SK-N-SH treated with all-trans-retinoic acid at 6 μM for 48 hours (cell line): ENCODE data around the gene CAPN8.

Experiments used
- ATAC-seq: fragments of 200-7000 bp; cut with Tn5 transposase; 3 replicates; pipeline ENCODE4 v1.9.1; 2020; ENCODE audit warnings: mild to moderate bottlenecking, moderate library complexity
- ARNTL ChIP-seq: fragments of 450-650 bp; formaldehyde crosslinking; IDR thresholded peaks from 2 replicates; pipeline ENCODE4 v1.5.0; 2020; ENCODE audit warnings: low read depth, mild to moderate bottlenecking, moderate library complexity, borderline replicate concordance
- BACH2 ChIP-seq: fragments of 250-450 bp; sonication (Bioruptor Pico); IDR thresholded peaks from 2 replicates; pipeline ENCODE4 v1.9.0; 2021; ENCODE audit warnings: mild to moderate bottlenecking, borderline replicate concordance
- CREB5 ChIP-seq: fragments of 250-450 bp; sonication (Bioruptor Pico); IDR thresholded peaks from 2 replicates; pipeline ENCODE4 v1.5.1; 2020; ENCODE audit warnings: low read depth, mild to moderate bottlenecking, moderate library complexity
- CSDC2 ChIP-seq: fragments of 250-450 bp; sonication (Bioruptor Pico); IDR thresholded peaks from 2 replicates; pipeline ENCODE4 v1.5.0; 2020; ENCODE audit warnings: mild to moderate bottlenecking, moderate library complexity
- CSRNP3 ChIP-seq: fragments of 250-450 bp; sonication (Bioruptor Pico); IDR thresholded peaks from 2 replicates; pipeline ENCODE4 v1.5.1; 2021; ENCODE audit warnings: mild to moderate bottlenecking, moderate library complexity
- ESRRG ChIP-seq: fragments of 250-450 bp; sonication (Bioruptor Pico); IDR thresholded peaks from 2 replicates; pipeline ENCODE4 v1.6.1; 2021; ENCODE audit warnings: mild to moderate bottlenecking
- GLIS3 ChIP-seq: fragments of 250-450 bp; sonication (Bioruptor Pico); IDR thresholded peaks from 2 replicates; pipeline ENCODE4 v1.5.0; 2020; ENCODE audit warnings: mild to moderate bottlenecking, moderate library complexity
- OSR1 ChIP-seq: fragments of 250-450 bp; sonication (Bioruptor Pico); IDR thresholded peaks from 2 replicates; pipeline ENCODE4 v1.8.0; 2022; ENCODE audit warnings: moderate library complexity, mild to moderate bottlenecking, inconsistent platforms
- PATZ1 ChIP-seq: fragments of 250-450 bp; sonication (Bioruptor Pico); IDR thresholded peaks from 2 replicates; pipeline ENCODE4 v1.8.0; 2020; ENCODE audit warnings: mild to moderate bottlenecking, moderate library complexity, borderline replicate concordance
- PPARA ChIP-seq: fragments of 250-450 bp; sonication (Bioruptor Pico); IDR thresholded peaks from 2 replicates; pipeline ENCODE4 v1.5.0; 2020; ENCODE audit warnings: mild to moderate bottlenecking, borderline replicate concordance
- RARB ChIP-seq: fragments of 250-450 bp; sonication (Bioruptor Pico); IDR thresholded peaks from 2 replicates; pipeline ENCODE4 v1.8.0; 2021; ENCODE audit warnings: mild to moderate bottlenecking, moderate library complexity
- SNAI2 ChIP-seq: fragments of 250-450 bp; sonication (Bioruptor Pico); IDR thresholded peaks from 2 replicates; pipeline ENCODE4 v1.5.0; 2020; ENCODE audit warnings: mild to moderate bottlenecking, moderate library complexity
- TCF4 ChIP-seq: fragments of 250-450 bp; sonication (Bioruptor Pico); IDR thresholded peaks from 2 replicates; pipeline ENCODE4 v1.8.0; 2021; ENCODE audit warnings: mild to moderate bottlenecking, moderate library complexity, borderline replicate concordance
- TOX ChIP-seq: fragments of 250-450 bp; sonication (Bioruptor Pico); IDR thresholded peaks from 2 replicates; pipeline ENCODE4 v1.8.0; 2021; ENCODE audit warnings: mild to moderate bottlenecking, moderate library complexity, borderline replicate concordance
- TSHZ2 ChIP-seq: fragments of 250-450 bp; sonication (Bioruptor Pico); IDR thresholded peaks from 2 replicates; pipeline ENCODE4 v1.5.0; 2020; ENCODE audit warnings: mild to moderate bottlenecking, moderate library complexity
- ZC3H10 ChIP-seq: fragments of 250-450 bp; sonication (Bioruptor Pico); IDR thresholded peaks from 2 replicates; pipeline ENCODE4 v1.5.1; 2021; ENCODE audit warnings: mild to moderate bottlenecking, moderate library complexity
- ZFP30 ChIP-seq: fragments of 450-650 bp; formaldehyde crosslinking; IDR thresholded peaks from 2 replicates; pipeline ENCODE4 v1.5.0; 2022; ENCODE audit warnings: mild to moderate bottlenecking, moderate library complexity
- ZNF565 ChIP-seq: fragments of 450-650 bp; formaldehyde crosslinking; conservative IDR thresholded peaks from 2 replicates; pipeline ENCODE4 v1.5.0; 2020; ENCODE audit warnings: low read depth, mild to moderate bottlenecking, moderate library complexity
- ZNF70 ChIP-seq: fragments of 450-650 bp; formaldehyde crosslinking; IDR thresholded peaks from 2 replicates; pipeline ENCODE4 v1.5.0; 2020; ENCODE audit warnings: mild to moderate bottlenecking, moderate library complexity
- ZNF8 ChIP-seq: fragments of 450-650 bp; formaldehyde crosslinking; IDR thresholded peaks from 2 replicates; pipeline ENCODE4 v1.5.0; 2020; ENCODE audit warnings: mild to moderate bottlenecking, moderate library complexity

Gene CAPN8

GRCh38 chr1:223496883-223497282 is 168.6 kb downstream of the CAPN8 start (continued):
- TF ChIP-seq RARB (CRISPR knock-in tag) (no peak), CSDC2 (CRISPR knock-in tag) (no peak)

- ATAC-seq, result no peak
- TF ChIP-seq ZFP30, result no peak
- no peak for TF ChIP-seq ZC3H10 (CRISPR knock-in tag)
- no peak for TF ChIP-seq OSR1
- TF ChIP-seq TOX (CRISPR knock-in tag), result no peak
- no peak for TF ChIP-seq SNAI2
- no peak for TF ChIP-seq RARB (CRISPR knock-in tag)
- no peak for TF ChIP-seq ZNF8 (CRISPR knock-in tag)
- TF ChIP-seq PPARA (CRISPR knock-in tag), result no peak
- TF ChIP-seq CSDC2 (CRISPR knock-in tag), result no peak
- TF ChIP-seq ZNF70, result no peak
- no peak for TF ChIP-seq ARNTL
- TF ChIP-seq GLIS3, result no peak
- TF ChIP-seq CREB5 (CRISPR knock-in tag), result no peak
- no peak for TF ChIP-seq BACH2 (CRISPR knock-in tag)
- no peak for TF ChIP-seq CSRNP3 (CRISPR knock-in tag)
- no peak for TF ChIP-seq ESRRG (CRISPR knock-in tag)
- TF ChIP-seq ZNF565 (CRISPR knock-in tag), result no peak
- TF ChIP-seq PATZ1 (CRISPR knock-in tag), result no peak
- no peak for TF ChIP-seq TCF4 (CRISPR knock-in tag)
- TF ChIP-seq, all 23 proteins: peak for 0
These were observed 170.4 kb downstream of the CAPN8 start for GRCh38 chr1:223494926-223495645.

GRCh38 chr1:223492044-223492443 is 173.5 kb downstream of the CAPN8 start:
- TF ChIP-seq GLIS3, result no peak
- no peak for TF ChIP-seq CREB5 (CRISPR knock-in tag)
- TF ChIP-seq TSHZ2 (CRISPR knock-in tag), result no peak
- TF ChIP-seq ARNTL, result no peak
- no peak for TF ChIP-seq ZNF565 (CRISPR knock-in tag)

More at GRCh38 chr1:223492044-223492443, 173.5 kb downstream of the CAPN8 start:
- ATAC-seq, result no peak
